HG02973 (cell line): ENCODE data around the gene KLF7.

Experiments used
- ATAC-seq: cut with Tn5 transposase; IDR thresholded peaks from one replicate; pipeline ENCODE4 v1.9.1; 2021; ENCODE audit warnings: moderate library complexity; ENCODE audit not compliant: unreplicated experiment

Gene KLF7

DNA sequence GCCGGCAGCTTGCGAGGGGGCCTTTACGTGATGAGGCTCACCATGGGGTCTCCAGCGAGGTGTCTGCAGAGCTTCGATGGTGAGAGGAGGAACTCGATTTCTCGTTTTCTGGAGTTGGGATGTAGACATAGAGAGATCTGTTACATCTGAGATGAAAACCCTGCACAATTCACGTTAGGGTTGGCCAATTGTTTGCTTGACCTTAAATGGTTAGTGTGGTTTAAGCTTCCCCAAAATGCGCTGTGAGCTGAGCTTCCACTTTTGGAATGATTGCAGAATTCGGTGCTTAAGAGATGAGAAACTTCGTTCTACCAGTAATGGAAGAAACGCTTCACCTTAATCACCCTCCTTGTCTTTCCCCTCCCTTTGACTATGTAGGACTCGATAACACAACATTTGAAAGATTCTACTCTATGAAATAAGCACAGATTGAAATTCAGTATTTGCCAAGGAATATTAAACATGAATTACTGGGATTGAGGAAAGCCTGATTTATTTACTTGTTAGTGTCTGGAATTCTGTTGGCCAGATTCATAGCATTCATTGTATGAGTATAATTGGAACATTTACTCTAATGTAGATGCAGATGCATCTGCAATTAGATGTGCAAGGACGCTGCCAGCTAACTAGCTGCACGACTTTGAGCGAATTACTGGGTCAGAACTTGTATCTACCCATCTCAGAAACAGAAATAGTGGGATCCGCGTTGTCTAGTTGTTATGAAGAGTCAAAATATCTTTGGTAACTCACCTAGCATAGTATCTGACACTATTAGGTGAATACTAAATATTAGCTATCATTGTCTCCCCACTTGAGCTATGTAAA lies 1.6 kb upstream of the KLF7 start:
- ATAC-seq, result no peak

DNA sequence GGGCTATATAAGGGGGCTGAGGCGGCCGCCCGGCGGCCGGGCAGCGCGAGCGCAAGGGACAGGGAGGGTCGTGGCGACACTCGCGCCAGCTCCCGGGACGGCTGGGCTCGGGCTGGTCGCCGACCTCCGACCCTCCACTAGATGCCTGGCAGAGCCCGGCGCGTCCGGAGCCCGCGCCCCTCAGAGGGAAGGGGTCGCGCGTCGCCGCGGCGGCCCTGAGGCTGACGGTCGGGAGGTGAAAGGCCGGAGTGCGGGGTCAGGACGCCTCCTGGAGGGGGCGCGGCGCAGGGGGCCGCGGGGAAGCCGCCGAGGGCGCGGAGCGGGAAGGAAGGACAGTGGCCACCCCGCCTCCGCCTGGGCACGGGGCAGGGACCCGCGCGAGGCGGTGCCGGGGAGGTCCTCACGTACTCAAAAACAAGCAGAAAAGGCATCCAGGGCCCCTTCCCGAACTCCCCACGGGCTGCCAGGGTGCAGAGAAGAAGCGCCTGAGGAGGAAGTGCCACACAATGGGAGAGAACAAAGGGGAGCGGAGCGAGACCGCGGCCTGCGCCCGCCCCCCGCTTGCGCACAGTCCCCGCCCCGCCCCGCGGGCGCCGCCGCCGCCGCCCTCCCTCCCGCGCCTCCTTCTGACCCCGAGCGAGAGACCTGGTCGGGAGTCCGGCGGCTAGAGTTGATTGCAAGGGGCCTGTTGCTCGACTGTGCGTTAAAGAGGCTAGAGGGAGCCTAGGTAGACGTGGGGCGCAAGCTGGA lies 776 bp upstream of the KLF7 start:
- peak; percentile 43 for ATAC-seq

DNA sequence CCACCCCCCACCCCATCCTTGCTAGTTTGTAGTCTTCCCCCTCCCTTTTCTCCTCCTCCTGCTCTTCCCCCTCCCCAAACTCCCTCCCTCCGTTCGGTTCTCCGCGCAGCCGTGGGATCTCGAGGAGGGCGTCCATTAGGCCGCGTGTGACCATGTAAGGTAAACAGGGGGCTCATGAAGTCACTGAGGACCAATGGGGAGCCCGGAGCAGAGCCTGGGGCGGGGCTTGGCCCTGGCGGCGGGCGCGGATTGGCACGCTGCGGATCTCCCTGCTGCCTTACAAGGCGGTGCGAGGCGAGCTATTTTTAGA lies 246 bp upstream of the KLF7 start:
- peak; percentile 92 for ATAC-seq

DNA sequence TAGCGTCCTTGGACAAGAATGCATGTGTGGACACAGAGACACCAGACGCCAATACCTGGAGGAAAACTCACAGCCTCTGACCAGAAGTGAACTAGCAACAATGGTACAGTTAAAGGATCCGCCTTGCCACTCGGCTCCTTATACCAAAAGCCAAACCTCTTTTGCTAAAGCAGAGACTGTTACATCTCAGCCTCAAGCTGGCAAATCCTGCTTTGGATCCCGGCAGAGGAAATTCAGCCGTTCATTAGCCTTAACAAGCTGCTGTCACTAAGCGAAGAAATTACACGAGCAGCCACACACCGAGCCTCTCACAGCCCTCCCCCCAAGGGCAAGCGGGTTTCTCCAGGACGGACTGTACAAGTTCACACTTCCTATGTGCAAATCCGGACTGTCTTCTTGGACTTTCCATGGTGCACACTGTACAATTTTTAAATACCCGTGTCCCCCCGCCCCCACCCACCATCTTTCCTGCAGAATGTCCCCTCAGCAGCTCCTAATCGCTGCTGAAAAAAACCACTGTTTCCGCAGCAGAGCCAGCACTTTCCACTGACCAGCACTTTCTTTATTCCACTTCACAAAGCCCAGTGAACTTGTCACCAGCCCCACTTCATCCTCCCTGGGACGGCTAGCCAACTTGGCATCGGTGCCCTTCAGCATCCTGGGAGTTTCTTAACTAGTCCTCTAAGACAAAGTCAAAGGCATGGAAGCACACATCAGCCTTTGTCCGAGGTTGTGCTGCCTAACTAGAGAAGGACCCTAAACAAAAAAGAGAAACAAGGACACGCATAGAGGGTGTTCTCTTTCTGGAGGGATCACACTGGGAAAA lies 1.5 kb downstream of the KLF7 start:
- ATAC-seq, result no peak

DNA sequence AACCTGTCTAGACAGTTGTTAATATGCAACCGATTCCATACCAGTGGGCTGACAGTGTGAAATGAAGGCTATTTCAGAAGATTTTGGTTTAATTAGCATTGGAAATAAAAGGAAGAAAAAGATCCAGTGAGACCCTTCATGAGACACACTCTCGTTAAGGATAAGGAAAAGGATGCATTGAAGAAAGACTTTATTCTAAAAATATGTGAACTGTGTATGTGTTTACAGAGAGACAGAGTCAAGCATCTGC lies 2.1 kb downstream of the KLF7 start:
- ATAC-seq, result no peak

DNA sequence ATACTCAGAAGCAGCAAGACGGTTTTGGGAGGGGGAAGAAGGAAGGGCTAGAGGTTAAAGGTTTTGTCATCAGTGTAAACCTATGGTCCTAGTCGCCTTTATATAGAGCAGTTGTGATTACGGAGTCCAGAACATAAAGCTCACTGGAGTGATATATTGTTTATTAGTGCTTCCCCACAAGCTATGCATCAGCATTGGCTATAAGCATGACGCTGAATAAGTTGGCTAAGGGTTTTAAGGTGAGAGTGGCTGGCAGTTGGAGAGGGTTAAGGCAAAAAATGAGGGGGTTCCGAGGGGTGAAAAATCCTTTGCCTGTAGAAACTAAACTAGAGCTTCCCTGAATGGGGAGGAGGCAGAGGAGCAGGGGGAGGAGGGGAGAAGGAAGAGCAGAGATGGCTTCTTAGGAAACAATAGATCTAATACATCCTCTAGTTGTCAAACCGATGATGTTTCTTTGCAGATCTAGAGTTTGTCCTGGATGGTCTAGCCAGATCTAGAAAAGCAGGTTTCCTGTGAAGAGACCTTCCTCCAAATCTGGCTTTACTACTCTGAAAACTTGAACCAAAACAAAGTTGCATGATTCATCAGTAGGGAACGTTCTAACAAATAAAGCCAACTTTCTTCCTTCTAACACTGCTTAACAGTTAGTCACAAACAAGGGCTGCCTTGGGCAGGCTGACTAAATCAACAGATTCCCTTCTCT lies 2.5 kb downstream of the KLF7 start:
- no peak for ATAC-seq

DNA sequence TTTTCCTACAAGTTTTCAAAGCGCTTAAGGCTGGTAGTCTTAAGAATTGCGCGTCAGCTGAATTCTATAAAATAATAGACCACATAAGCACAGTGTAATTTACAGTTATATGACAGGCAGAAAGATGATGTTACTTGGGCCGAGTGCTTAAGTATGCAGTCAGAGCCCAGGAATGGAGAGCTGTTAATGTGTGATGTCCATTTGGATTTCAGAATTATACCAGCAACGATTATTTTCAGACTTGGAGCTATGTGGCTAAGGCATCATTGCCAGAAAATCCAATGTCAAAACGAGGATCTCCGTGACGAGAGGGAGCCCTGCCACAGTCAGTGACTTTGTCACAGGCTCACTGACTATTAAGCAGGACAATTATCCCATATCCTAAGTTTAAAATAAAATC lies 3.4 kb downstream of the KLF7 start:
- no peak for ATAC-seq

DNA sequence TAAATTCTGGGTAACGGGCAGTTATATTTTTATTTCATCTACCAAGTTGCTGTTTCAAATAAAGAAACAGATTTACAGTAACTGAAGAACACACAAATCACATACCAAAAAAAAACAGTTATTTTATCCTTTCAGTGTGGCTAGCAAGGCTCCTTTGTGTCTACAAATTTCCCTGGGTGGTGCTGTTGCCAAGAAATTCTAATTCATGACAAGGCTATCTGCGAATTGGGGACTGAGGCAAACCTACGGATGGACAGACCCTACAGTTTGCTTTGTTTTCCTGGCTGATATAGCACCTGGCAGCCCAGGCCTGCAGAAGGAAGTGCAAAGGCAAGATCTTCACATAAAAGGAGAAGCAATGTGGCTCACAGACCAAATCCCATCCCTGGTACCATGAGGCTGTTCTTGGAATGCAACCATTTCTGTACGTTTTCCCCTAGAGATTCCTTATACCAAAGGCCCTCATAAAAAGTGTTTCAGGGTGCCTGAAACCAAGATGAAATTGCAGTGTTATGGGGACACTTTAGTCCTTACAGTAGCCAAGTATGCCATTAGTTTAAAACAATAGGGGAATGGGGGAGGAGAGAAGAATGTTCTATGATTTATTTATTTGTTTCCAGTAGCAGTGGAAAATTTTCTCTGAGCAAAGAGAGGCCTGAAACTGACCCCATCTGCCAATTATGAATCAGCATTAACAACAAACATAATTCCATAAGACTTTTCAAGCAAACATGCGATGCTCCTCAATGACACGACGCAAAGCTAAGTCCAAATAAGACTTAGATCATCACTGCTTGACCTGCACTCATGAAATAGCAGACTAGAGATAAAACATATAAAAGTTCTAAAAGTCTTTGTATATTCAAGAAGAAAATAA lies 4.3 kb downstream of the KLF7 start:
- no peak for ATAC-seq

DNA sequence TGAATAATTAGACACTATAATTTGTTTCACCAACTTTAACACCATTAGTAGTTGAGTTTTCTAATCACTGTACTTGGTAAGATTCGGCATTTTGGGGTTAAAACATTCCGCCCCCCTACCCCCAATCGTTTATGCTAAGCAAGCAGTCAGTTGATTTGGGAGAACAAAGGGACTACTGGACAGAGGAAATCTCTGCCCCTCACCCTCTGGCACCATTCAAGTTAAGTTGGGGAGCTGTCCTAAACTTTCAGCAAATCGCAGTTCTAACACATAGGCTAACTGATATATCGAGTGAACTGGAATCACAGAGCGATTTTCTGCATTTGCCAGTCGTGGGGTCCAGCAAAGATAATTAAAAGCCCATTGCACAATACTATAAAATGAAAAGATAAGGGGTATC lies 5.6 kb downstream of the KLF7 start:
- no peak for ATAC-seq

DNA sequence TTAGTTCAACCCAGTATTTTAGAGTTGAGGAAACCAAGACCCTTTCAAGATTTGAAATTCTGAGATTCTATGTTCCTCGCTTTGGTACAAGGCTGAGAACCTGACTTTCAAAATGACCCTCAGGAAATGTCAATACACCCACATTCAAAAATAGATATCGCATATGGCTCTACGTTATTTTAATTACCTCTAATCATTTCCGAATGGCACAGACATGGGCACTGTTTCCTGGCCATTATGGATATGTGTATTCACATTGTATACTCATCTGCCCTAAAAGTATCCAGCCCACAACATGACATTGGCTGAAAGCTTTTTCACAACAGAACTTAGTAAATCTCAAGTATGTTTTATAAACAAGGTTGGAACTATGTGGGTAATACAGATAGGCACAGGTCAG lies 6.7 kb downstream of the KLF7 start:
- ATAC-seq, result no peak

DNA sequence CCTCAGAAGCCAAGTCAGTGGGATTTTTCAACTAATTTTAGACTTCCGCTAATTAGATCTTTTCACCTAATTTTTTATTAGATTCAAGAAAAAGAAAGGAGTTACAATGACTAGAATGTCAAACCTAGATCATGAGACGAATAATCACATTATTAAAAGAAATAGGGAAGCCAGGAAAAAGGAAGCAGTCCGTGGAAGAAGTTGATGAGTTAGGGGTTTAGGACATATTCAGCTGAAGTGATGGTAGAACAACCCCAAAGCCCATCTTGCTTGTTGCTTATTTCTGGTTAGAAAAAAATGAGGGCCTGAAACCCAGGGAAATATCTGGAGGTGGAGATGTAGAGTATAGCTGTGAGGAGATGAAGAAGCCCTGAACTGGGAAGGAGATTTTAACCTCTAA lies 8.0 kb downstream of the KLF7 start:
- ATAC-seq, result no peak

DNA sequence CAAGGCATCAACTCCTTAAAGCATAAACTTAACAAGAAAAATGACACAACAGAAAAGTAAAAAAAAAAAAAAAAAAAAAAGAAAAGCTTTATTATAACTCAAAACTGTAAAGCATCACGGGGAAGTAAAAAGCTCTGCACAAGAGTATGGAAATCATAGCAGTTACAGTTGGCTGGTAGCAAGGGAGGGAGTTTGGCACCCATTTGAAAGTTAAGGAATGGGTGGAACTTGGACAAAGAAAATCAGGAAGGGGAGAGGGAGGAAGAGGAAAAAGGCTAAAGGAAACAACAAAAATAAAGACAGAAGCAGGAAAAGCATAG lies 8.6 kb downstream of the KLF7 start:
- ATAC-seq, result no peak

DNA sequence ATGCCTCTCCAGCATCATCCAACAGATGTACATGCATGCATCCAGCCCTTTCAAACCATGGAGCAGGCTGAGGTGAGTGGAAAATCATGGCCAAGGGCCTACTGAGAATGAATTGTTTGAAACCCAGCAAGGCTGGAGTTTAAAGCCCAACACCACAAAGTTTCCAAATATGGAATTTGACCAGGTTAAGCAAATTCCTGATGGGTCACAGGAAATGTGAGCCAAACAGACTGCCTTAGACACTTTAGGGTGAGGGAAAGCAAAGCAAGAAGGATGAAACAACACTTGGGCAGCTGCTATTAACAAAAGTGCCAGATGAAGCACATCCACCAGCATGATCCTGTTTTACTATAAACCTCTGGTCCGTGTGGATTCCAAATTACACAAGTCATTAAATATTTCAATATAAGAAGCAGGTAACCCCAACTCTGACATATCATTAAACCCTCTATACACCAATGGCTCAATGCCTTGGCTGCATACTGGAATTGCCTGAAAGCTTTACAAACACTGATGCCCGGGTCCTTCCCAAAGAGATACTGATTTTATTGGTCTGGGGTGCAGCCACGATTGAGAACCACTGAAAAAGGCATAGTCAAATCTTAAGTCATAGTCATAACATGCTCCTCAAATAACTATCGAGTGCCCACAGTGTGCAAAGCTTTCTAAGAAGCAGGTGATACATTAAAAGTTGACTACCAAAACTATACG lies 9.1 kb downstream of the KLF7 start:
- ATAC-seq, result peak; percentile 84

DNA sequence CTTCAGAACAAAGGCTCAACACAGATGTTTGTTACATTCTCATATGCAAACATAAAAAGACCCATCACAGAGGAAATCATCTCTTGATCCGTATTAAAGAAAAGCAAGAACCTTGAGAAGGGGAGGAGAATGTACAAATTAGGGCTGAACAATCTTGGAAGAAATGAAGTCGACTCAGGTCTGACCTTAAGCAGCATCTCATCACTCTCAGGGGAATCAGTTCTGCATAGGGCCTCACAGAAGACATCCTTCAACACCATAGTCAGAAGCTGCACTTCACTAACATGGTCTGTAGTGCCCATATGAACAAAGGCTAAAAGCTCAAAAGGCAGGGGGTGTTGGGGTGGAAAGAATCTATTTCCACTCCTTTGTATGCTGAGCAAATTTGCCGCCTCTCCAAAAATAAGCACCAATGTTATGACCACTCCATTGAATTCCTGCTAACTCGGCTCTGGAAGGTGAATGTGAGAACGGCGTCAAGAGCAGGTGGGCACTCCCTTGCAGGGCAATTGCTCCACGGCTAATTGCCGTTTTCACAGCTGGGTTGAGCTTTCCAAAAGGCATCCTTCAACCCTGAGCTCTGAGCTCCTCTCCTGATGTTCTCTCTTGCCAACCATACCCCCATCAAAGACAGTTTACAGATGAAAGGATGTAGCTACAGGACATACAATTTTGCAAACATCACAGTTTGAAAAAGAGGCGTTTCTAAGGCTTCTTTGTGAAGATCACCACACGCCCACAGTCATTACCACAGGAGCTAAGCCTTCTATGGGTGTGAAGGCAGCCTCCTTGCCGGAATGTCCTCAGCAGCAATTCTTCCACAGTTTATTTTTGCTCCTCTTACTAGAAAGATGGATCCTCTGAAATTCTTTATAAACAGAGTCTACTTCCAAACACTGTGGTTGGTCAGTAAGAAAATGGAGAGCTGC lies 10.0 kb downstream of the KLF7 start:
- no peak for ATAC-seq

DNA sequence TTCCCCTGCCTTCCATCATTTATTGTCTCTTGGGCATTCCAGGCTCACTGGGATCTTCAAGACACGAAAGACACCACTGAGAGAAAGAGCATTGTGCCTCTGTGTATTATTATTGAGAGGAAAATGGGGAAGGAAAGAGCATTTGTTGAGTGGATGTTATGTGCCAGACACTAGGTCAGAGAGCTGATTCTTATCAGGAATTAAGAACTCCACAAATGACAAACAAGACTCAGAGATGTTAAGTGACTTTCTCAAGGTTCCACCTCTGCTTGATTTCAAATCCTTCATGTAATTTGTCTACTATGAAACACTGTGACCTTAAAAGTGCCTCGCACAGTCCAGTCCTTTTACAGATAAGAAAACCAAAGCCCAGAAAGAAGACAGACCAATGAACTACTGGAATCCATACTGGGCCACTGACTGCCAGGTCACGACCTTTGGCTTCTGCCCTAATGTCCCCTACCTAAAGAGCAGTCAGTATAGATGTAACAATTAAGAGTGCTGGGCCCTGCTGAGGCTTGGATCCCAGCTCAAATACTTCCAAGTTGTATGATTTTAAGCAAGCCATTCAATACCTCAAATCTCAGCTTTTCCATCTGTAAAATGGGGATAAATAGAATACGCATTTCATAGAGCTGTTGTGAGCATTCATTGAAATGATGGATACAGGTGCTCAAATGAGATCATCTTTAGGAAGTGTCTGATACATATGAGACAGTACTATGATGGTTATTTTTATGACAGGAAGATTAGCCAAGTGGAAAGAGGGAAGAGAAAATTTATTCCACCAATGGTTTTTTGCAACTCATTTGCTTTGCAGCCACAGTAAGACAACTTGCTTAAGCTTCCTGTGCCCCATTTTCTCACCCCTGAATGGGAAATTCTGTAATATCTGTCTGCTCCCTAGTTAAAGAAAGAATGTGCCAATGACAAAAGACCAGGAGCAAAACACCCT lies 10.9 kb downstream of the KLF7 start:
- ATAC-seq, result no peak

DNA sequence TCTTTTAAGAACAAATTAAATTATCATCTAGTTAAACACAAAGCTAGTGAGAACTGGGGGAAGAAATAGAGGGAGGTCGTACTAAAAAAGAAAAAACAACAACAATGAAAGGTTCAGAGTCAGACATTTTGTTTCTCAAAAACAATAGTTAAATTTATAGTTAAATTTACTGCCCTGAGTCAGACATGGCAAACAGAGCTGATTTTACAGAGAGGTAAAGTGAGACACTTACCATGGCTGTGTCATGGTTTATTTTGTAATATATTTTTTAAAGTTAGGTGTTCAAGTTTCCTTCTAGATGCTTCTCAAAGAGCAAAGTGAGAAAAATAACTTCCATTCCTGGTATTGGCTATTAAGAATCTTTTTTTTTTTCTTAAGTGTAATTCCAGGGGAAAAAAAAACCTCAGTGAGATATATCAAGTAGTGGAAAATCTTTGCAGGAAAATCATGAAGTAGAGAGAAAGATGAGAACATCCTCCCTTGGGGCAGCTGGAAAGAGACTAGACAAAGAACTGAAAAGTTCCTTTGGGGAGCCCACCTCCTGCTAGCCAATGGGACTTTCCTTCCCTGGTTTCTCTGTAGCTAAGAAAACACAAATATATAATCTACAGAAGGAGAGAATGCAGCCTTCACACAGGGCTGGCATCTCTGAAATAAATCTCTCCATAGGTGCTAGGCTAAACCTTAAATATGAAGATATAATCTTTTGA lies 12.3 kb downstream of the KLF7 start:
- no peak for ATAC-seq

DNA sequence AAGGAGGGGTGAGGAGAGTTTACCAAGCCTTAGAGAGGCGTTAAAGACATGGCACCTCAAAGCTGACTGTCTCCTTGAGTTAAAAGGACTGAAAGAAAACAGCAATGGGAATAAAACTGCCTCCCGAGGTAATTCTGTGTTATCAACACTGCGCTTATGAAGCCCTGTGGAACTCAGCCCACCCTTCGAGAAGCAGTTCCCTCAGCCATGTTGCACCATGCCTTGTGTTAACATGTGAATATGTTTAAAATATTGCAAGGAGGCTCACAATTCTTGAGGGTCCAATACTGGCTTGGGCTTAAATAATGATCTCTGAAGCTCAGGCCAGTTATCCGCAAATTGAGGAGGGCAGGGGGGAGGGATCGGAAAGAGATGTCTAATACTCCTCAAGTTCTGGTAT lies 14.7 kb downstream of the KLF7 start:
- ATAC-seq, result no peak
